Hepatocyte (in vitro differentiated cells): ENCODE results near the gene ADAMTSL1. TPM values are rescaled to one million over a fixed set of nuclear protein-coding genes. Genes with fewer than 3 reads are reported as not detected.

Experiments
- DNase-seq: peaks from one replicate; pipeline ENCODE4 v3.0.0-alpha.2; 2016; ENCODE audit warnings: low spot score
- H2AFZ ChIP-seq: fragments of 200-600 bp; sonication (generic); 2 replicates; pipeline ENCODE4 v1.6.0; 2016; ENCODE audit warnings: antibody characterized with exemption, mild to moderate bottlenecking
- H3K27ac ChIP-seq: fragments of 200-600 bp; sonication (generic); 2 replicates; pipeline ENCODE4 v1.5.1; 2016; ENCODE audit warnings: mild to moderate bottlenecking
- H3K27me3 ChIP-seq: fragments of 200-600 bp; sonication (generic); 2 replicates; pipeline ENCODE4 v1.6.1; 2016
- H3K36me3 ChIP-seq: fragments of 200-600 bp; sonication (generic); replicated peaks from 2 replicates; pipeline ENCODE4 v1.5.1; 2016; ENCODE audit warnings: low read depth; ENCODE audit not compliant: insufficient read depth
- H3K4me1 ChIP-seq: fragments of 200-600 bp; sonication (generic); 2 replicates; pipeline ENCODE4 v1.5.1; 2016; ENCODE audit warnings: mild to moderate bottlenecking, moderate library complexity; ENCODE audit not compliant: insufficient read depth
- H3K4me2 ChIP-seq: fragments of 200-600 bp; sonication (generic); 2 replicates; pipeline ENCODE4 v1.6.0; 2016
- H3K4me3 ChIP-seq: fragments of 200-600 bp; sonication (generic); 2 replicates; pipeline ENCODE4 v1.5.1; 2016; ENCODE audit warnings: mild to moderate bottlenecking
- H3K79me2 ChIP-seq: fragments of 200-600 bp; sonication (generic); 2 replicates; pipeline ENCODE4 v1.6.0; 2017; ENCODE audit warnings: mild to moderate bottlenecking
- H3K9me2 ChIP-seq: fragments of 200-600 bp; sonication (generic); replicated peaks from 2 replicates; pipeline ENCODE4 v1.6.0; 2017; ENCODE audit warnings: mild to moderate bottlenecking; ENCODE audit not compliant: insufficient read depth
- H3K9me3 ChIP-seq: fragments of 200-600 bp; sonication (generic); 2 replicates; pipeline ENCODE4 v1.5.1; 2016; ENCODE audit warnings: low read depth, mild to moderate bottlenecking
- H4K20me1 ChIP-seq: fragments of 200-600 bp; sonication (generic); 2 replicates; pipeline ENCODE4 v1.6.0; 2016; ENCODE audit warnings: mild to moderate bottlenecking; ENCODE audit not compliant: insufficient read depth, poor library complexity, severe bottlenecking
- CTCF ChIP-seq: fragments of 200-600 bp; sonication (generic); IDR thresholded peaks from 2 replicates; pipeline ENCODE4 v1.5.1; 2016; ENCODE audit warnings: antibody characterized with exemption, mild to moderate bottlenecking; ENCODE audit not compliant: poor library complexity
- EZH2 ChIP-seq: fragments of 200-600 bp; sonication (generic); IDR thresholded peaks from 2 replicates; pipeline ENCODE4 v1.6.1; 2016; ENCODE audit warnings: antibody characterized with exemption, mild to moderate bottlenecking, borderline replicate concordance
- EZH2phosphoT487 ChIP-seq: fragments of 200-600 bp; sonication (generic); IDR thresholded peaks from one replicate; pipeline ENCODE4 v1.6.1; 2018; ENCODE audit warnings: antibody characterized with exemption, mild to moderate bottlenecking, low read depth, moderate library complexity; ENCODE audit not compliant: unreplicated experiment, severe bottlenecking
- WGBS: methylation state at CpG from one replicate; pipeline ENCODE4 v1.1.6; 2016; ENCODE audit warnings: low lambda C conversion rate; ENCODE audit errors: missing lambda C conversion rate; 5-methylcytosine and 5-hydroxymethylcytosine counted together
- polyA plus RNA-seq: library from polyadenylated mRNA; unstranded; fragments of >200 nt; fragmentation: Nextera tagmentation; extraction: Ambion mirVana; gene quantifications from 2 replicates; pipeline ENCODE4 v1.2.1, GENCODE V29; 2016
- total RNA-seq: library from RNA; depleted of rRNA; stranded (reverse); fragments of >200 nt; gene quantifications from 2 replicates; pipeline ENCODE4 v1.2.3, GENCODE V29; 2014

The ADAMTSL1 gene
- total and polyA plus RNA-seq, 2 experiments from 2014 or later: 7.2 to 24.0 TPM

- Histone ChIP-seq H3K4me1 (peaks cover 15% of the 10 kb centered on the region), H3K27me3 (no peaks in the 10 kb centered on the region), H3K27ac (no peak overlapping the region), H3K9me2 (no peaks in the 10 kb centered on the region), H2AFZ (no peak overlapping the region), H3K79me2 (no peaks in the 10 kb centered on the region), H3K9me3 (no peaks in the 10 kb centered on the region), H3K4me3 (no peak overlapping the region), H3K36me3 (no peaks in the 10 kb centered on the region), H4K20me1 (no peaks in the 10 kb centered on the region), H3K4me2 (no peak overlapping the region)
- 96% methylated on average over 9 of the region's 9 CpGs for WGBS
- no peak for DNase-seq
- TF ChIP-seq EZH2phosphoT487 (no peak), CTCF (no peak), EZH2 (no peak)
Measured at GRCh38 chr9:18905883-18906629, 432.1 kb downstream of the ADAMTSL1 start.

DNA sequence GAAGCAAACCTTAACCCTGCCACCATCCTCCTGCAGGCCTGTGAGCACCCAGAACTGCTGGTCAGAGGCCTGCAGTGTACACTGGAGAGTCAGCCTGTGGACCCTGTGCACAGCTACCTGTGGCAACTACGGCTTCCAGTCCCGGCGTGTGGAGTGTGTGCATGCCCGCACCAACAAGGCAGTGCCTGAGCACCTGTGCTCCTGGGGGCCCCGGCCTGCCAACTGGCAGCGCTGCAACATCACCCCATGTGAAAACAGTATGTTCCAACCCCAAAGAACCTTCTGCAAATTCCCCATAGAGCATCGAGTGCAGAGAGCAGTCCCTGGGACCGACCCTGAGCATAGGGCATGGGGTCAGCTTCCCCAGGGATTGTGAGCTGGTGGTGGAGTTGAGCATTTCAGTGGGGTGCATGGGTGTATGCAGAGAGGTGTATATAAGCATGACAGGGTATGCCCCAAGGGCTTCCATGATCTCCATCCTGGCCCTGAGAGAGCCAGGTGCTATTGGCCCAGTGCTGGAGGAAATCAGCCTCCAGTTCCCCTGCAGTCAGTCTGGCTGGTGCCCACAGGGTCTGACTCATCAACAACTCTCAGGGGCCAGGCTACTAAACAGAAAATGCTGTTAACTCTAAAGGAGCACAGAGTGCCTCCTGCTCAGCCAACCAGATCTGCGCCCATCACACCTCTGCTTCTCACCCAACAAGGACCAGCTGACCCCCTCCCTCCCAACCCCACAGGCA, 432.9 kb downstream of the ADAMTSL1 start:
- Histone ChIP-seq H3K9me2 (no peaks in the 10 kb centered on the region), H2AFZ (no peak overlapping the region), H3K4me2 (no peak overlapping the region), H3K27ac (no peak overlapping the region), H3K9me3 (no peaks in the 10 kb centered on the region), H4K20me1 (no peaks in the 10 kb centered on the region), H3K36me3 (no peaks in the 10 kb centered on the region), H3K4me1 (peaks cover 20% of the 10 kb centered on the region), H3K79me2 (no peaks in the 10 kb centered on the region), H3K27me3 (no peaks in the 10 kb centered on the region), H3K4me3 (no peak overlapping the region)
- 97% methylated on average over 9 of the region's 9 CpGs for WGBS
- no peak for TF ChIP-seq EZH2phosphoT487
- TF ChIP-seq CTCF: no peak
- TF ChIP-seq EZH2: no peak
- DNase-seq: peak; percentile 35

DNA sequence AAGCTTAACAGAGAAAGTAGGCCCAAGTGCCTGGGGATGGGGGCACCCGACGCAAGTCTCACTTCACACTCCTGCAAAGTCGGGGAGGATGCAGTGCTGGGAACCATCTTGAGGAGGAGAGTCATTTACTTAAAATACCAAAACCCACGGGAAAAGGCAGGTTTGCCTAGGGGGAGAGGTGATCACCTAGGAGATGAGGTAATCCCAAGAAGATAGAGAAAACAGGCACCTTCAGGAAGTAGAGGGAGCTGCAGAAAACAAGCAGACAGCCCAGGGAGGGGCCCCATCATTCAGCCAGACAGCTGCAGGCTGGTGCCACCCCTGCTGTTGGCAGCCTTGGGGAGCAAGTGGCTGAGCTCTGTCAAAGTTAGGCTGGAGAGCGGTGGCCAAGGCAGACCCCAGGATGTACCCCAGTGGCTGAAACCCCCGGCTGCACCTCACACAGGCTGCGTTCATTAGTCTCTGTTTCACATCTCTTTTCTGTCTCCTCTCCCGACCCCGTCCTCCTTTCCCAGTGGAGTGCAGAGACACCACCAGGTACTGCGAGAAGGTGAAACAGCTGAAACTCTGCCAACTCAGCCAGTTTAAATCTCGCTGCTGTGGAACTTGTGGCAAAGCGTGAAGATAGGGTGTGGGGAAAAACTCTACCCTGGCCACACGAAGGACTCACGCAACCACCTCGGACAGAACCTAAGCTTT, 434.1 kb downstream of the ADAMTSL1 start:
- H2AFZ ChIP-seq: no peak overlapping the region
- H3K27me3 ChIP-seq: no peaks in the 10 kb centered on the region
- no peaks in the 10 kb centered on the region for H3K9me2 ChIP-seq
- no peaks in the 10 kb centered on the region for H3K36me3 ChIP-seq
- peak overlapping the region; percentile 54 for H3K27ac ChIP-seq
- H3K79me2 ChIP-seq: no peaks in the 10 kb centered on the region
- TF ChIP-seq CTCF: no peak
- no peak for TF ChIP-seq EZH2phosphoT487
- no peak for TF ChIP-seq EZH2
- no peaks in the 10 kb centered on the region for H4K20me1 ChIP-seq
- no peaks in the 10 kb centered on the region for H3K9me3 ChIP-seq
- no peak overlapping the region for H3K4me2 ChIP-seq
- H3K4me3 ChIP-seq: no peak overlapping the region
- peaks cover 20% of the 10 kb centered on the region for H3K4me1 ChIP-seq
- DNase-seq: no peak
- WGBS: 86% methylated on average over 15 of the region's 15 CpGs
